Psoas muscle (tissue), 8 donors: ENCODE measurements around the gene RPP21. TPM values are rescaled to one million over a fixed set of nuclear protein-coding genes. Genes with fewer than 3 reads are reported as not detected.

Experiments used
- ATAC-seq, 4 donors: fragments of 200-7000 bp; cut with Tn5 transposase; one replicate each; pipeline ENCODE4 v1.9.1; 2020; ENCODE audit warnings: moderate library complexity in 3 of 4, mild to moderate bottlenecking in 2 of 4
- DNase-seq, 2 donors: peaks; one replicate each; pipeline ENCODE4 v3.0.0-alpha.2; 2020
- H3K27ac ChIP-seq: fragments of 200-600 bp; one replicate; pipeline ENCODE4 v1.8.0; 2022
- H3K27me3 ChIP-seq, 3 donors: fragments of 200-600 bp in 1 of 3; one replicate each; pipeline versions ENCODE4 v1.6.1 to v1.8.0; 2013 to 2022; ENCODE audit warnings: low read length in 2 of 3, mild to moderate bottlenecking in 2 of 3, moderate library complexity in 1 of 3; ENCODE audit not compliant: insufficient read depth in 3 of 3
- H3K36me3 ChIP-seq, 2 donors: fragments of 200-600 bp in 1 of 2; one replicate each; pipeline versions ENCODE4 v1.6.1 to v1.8.0; 2013 to 2022; ENCODE audit warnings: low read depth in 1 of 2, mild to moderate bottlenecking in 1 of 2, moderate library complexity in 1 of 2; ENCODE audit not compliant: insufficient read depth in 1 of 2
- H3K4me1 ChIP-seq: fragments of 200-600 bp; one replicate; pipeline ENCODE4 v1.8.0; 2022
- H3K4me3 ChIP-seq: fragments of 200-600 bp; one replicate; pipeline ENCODE4 v1.8.0; 2022; ENCODE audit warnings: mild to moderate bottlenecking
- H3K9me3 ChIP-seq: fragments of 200-600 bp; one replicate; pipeline ENCODE4 v1.8.0; 2022
- CTCF ChIP-seq: fragments of 200-600 bp; IDR thresholded peaks from one replicate; pipeline ENCODE4 v1.8.0; 2022; ENCODE audit warnings: antibody characterized with exemption
- WGBS, 3 donors: extraction: QIAGEN DNeasy Blood & Tissue Kit; methylation state at CpG; one replicate each; pipeline versions ENCODE4 v1.1.6 to v1.1.7; 2013; 5-methylcytosine and 5-hydroxymethylcytosine counted together
- intact Hi-C, 2 donors: fragments of 100-400 bp; cut with DNase I; formaldehyde crosslinking; loops; one replicate each; pipeline versions ENCODE4 v1.11.0 to v1.14.2; 2022
- polyA plus RNA-seq, 3 donors: library from polyadenylated mRNA; stranded (reverse); fragments of 200-250 nt; gene quantifications; one replicate each; pipeline ENCODE4 v1.2.3, GENCODE V29; 2013
- total RNA-seq, 4 donors: library from RNA; stranded (reverse); fragmentation: NEBNext Ultra II Directional in 2 of 4; extraction: Animal tissue kit (Norgen Biotek cat#: 25700) in 2 of 4; gene quantifications; one replicate each; pipeline versions ENCODE4 v1.2.1 to v1.2.4, GENCODE V29; 2021 to 2023
- donor health status: healthy with polysubstance abuse.
- donor health status: DM: no; HTN: no; CAD: no; lungs with moderate emphysema.
- donor health status: Bipolar disorder and iron deficiency.
- donor health status: healthy.
- donor health status: DM: yes; HTN: yes; CAD: no.
- donor health status: DM: no; HTN: no; CAD: no.
- donor health status: DM: no; HTN: no; CAD: no.
- donor health status: DM: yes; HTN: yes; CAD: no.

Gene RPP21
- total and polyA plus RNA-seq, 7 donors, result 28.9 to 120 (median 44.2) TPM

GRCh38 chr6:30334075-30334783, 10.7 kb upstream of the RPP21 start:
- no peaks in the 10 kb centered on the region for H3K4me1 ChIP-seq
- no peak overlapping the region for H3K4me3 ChIP-seq
- no peak for ATAC-seq
- peaks cover 9 to 98% of the 10 kb centered on the region in 2 donors for H3K36me3 ChIP-seq
- no peaks in the 10 kb centered on the region for H3K9me3 ChIP-seq
- no peak for TF ChIP-seq CTCF
- 74 to 91% (median 84%) methylated on average over 2 of the region's 2 CpGs for WGBS, 3 donors
- DNase-seq, result no peak
- no peak overlapping the region for H3K27ac ChIP-seq
- intact Hi-C loops, result no loop called here
- no peaks in the 10 kb centered on the region for H3K27me3 ChIP-seq

- no peak for DNase-seq
- no peak overlapping the region for H3K27ac ChIP-seq
- peaks cover 12 to 67% of the 10 kb centered on the region in 2 donors for H3K36me3 ChIP-seq
- TF ChIP-seq CTCF, result no peak
- no peak overlapping the region for H3K4me3 ChIP-seq
- intact Hi-C loops, result no loop called here
- 71 to 91% (median 79%) methylated on average over 6 of the region's 6 CpGs for WGBS, 3 donors
- no peaks in the 10 kb centered on the region for H3K9me3 ChIP-seq
- no peak for ATAC-seq
- no peaks in the 10 kb centered on the region for H3K27me3 ChIP-seq
- peaks cover 1% of the 10 kb centered on the region for H3K4me1 ChIP-seq
Observed at GRCh38 chr6:30340589-30341054, 4.3 kb upstream of the RPP21 start.

DNA sequence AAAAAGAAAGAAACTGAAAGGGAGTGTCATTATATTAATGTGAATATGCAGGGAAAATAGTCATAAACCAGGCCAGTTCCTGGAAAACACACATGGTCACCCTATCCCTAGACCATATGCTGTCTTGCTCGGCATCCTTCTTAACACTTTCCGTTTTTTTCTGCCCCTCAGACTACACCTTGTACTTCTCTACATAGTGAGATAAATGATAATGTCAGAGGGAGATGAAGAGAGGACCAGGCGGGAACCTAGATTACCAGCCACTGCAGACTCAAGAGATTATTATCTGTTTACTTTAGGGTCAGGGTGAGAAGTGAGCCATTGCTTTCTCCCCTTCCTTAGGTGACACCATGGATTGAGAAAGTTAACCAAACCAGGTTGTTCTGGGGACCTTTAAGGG, 3.7 kb upstream of the RPP21 start:
- peaks cover 8 to 61% of the 10 kb centered on the region in 2 donors for H3K36me3 ChIP-seq
- TF ChIP-seq CTCF, result no peak
- intact Hi-C loops, result no loop called here
- H3K4me1 ChIP-seq, result peaks cover 6% of the 10 kb centered on the region
- H3K27ac ChIP-seq, result no peak overlapping the region
- no peaks in the 10 kb centered on the region for H3K27me3 ChIP-seq
- WGBS, 3 donors, result 94 to 95% (median 95%) methylated on average over 3 of the region's 3 CpGs
- no peak overlapping the region for H3K4me3 ChIP-seq
- DNase-seq (no peak), ATAC-seq (no peak)
- no peaks in the 10 kb centered on the region for H3K9me3 ChIP-seq

GRCh38 chr6:30341728-30342127, 3.2 kb upstream of the RPP21 start:
- 95 to 97% (median 96%) methylated on average over 16 of the region's 16 CpGs for WGBS, 3 donors
- H3K9me3 ChIP-seq, result no peaks in the 10 kb centered on the region
- no peak overlapping the region for H3K4me3 ChIP-seq
- no peak for TF ChIP-seq CTCF
- no peak for DNase-seq
- no peaks in the 10 kb centered on the region for H3K27me3 ChIP-seq
- H3K36me3 ChIP-seq, result peaks cover 7 to 61% of the 10 kb centered on the region in 2 donors
- intact Hi-C loops, result no loop called here
- no peak for ATAC-seq
- H3K27ac ChIP-seq, result no peak overlapping the region
- H3K4me1 ChIP-seq, result peaks cover 6% of the 10 kb centered on the region
